OCI-LY7 (cell line): ENCODE measurements around the gene SPAG6. TPM values are rescaled to one million over a fixed set of nuclear protein-coding genes. Genes with fewer than 3 reads are reported as not detected.

Source experiments
- BruUV-seq: library from RNA; stranded (reverse); fragments of 400-500 nt; replicated peaks from 2 replicates; lab custom pipeline; 2021; lab: Mats Ljungman, UMichigan
- CTCF ChIA-PET: fragments of 300-600 bp; sonication (Branson Sonifier 250); formaldehyde crosslinking; loops from one replicate; lab custom pipeline; 2022; ENCODE audit warnings: antibody characterized with exemption; ENCODE audit not compliant: unreplicated experiment; lab: Charles Lee
- POLR2A ChIA-PET: fragments of 300-600 bp; sonication (Branson Sonifier 250); formaldehyde crosslinking; loops from one replicate; lab custom pipeline; 2022; ENCODE audit warnings: antibody characterized with exemption; lab: Charles Lee
- DNase-seq: peaks from one replicate; pipeline ENCODE4 v3.0.0-alpha.2; 2015; ENCODE audit warnings: low spot score
- H2AFZ ChIP-seq: fragments of 200-600 bp; sonication (generic), shearing (Covaris generic); 2 replicates; pipeline ENCODE4 v1.6.1; 2014; ENCODE audit warnings: mild to moderate bottlenecking, antibody characterized with exemption, low read length, moderate library complexity
- H3K27ac ChIP-seq: fragments of 200-600 bp; sonication (generic); 2 replicates; pipeline ENCODE4 v1.5.1; 2014; ENCODE audit warnings: mixed run types, low read depth, mild to moderate bottlenecking, moderate library complexity, low read length, inconsistent platforms; ENCODE audit not compliant: poor library complexity, severe bottlenecking
- H3K36me3 ChIP-seq: fragments of 200-600 bp; sonication (generic); 2 replicates; pipeline ENCODE4 v1.6.1; 2014; ENCODE audit warnings: mild to moderate bottlenecking, antibody characterized with exemption, low read length, moderate library complexity, mixed read lengths; ENCODE audit not compliant: insufficient read depth
- H3K4me1 ChIP-seq: fragments of 200-600 bp; sonication (generic); 2 replicates; pipeline ENCODE4 v1.5.1; 2014; ENCODE audit warnings: mild to moderate bottlenecking, low read length; ENCODE audit not compliant: insufficient read depth, poor library complexity, severe bottlenecking
- H3K4me2 ChIP-seq: fragments of 200-600 bp; sonication (generic); 2 replicates; pipeline ENCODE4 v1.6.1; 2014; ENCODE audit warnings: mild to moderate bottlenecking, low read length
- H3K4me3 ChIP-seq: fragments of 200-600 bp; sonication (generic); 2 replicates; pipeline ENCODE4 v1.5.1; 2014; ENCODE audit warnings: mild to moderate bottlenecking, low read depth, low read length; ENCODE audit not compliant: poor library complexity, severe bottlenecking
- H3K79me2 ChIP-seq: fragments of 200-600 bp; sonication (generic); 2 replicates; pipeline ENCODE4 v1.6.1; 2016; ENCODE audit warnings: low read depth, mild to moderate bottlenecking, low read length, moderate library complexity, mixed read lengths; ENCODE audit not compliant: insufficient read depth
- H3K9me2 ChIP-seq: fragments of 200-600 bp; sonication (generic); 2 replicates; pipeline ENCODE4 v1.6.1; 2016; ENCODE audit warnings: mild to moderate bottlenecking, low read length, mixed read lengths; ENCODE audit not compliant: insufficient read depth
- H3K9me3 ChIP-seq: fragments of 200-600 bp; sonication (generic); 2 replicates; pipeline ENCODE4 v1.6.1; 2014; ENCODE audit warnings: mild to moderate bottlenecking, mixed run types, low read length, mixed read lengths
- H4K20me1 ChIP-seq: fragments of 200-600 bp; sonication (generic); 2 replicates; pipeline ENCODE4 v1.6.1; 2014; ENCODE audit warnings: mild to moderate bottlenecking, antibody characterized with exemption, low read length, moderate library complexity, mixed read lengths; ENCODE audit not compliant: insufficient read depth
- EZH2phosphoT487 ChIP-seq: fragments of 200-600 bp; sonication (generic); IDR thresholded peaks from 2 replicates; pipeline ENCODE4 v1.6.1; 2018; ENCODE audit warnings: low read depth, borderline replicate concordance, mild to moderate bottlenecking, mixed run types, antibody characterized with exemption, low read length, moderate library complexity, mixed read lengths
- intact Hi-C: fragments of 100-400 bp; cut with micrococcal nuclease; formaldehyde crosslinking; loops from one replicate; pipeline ENCODE4 v1.10.0; 2022; ENCODE audit not compliant: unreplicated experiment
- total RNA-seq, 2 experiments: library from RNA; depleted of rRNA in 1 of 2; stranded (reverse); fragments of >200 nt in 1 of 2; shearing (Covaris generic) in 1 of 2; gene quantifications; 2 replicates each; pipeline ENCODE4 v1.2.3, GENCODE V29; 2014 to 2022
- TF ChIP-seq, protein P1 (sequence below): fragments of 200-600 bp; sonication (generic); conservative IDR thresholded peaks from 2 replicates; pipeline ENCODE4 v1.5.1; 2014; ENCODE audit warnings: mild to moderate bottlenecking, antibody characterized with exemption, low read length, moderate library complexity, mixed read lengths

The SPAG6 gene
- total RNA-seq, 2 experiments from 2014 or later, result not detected

DNA sequence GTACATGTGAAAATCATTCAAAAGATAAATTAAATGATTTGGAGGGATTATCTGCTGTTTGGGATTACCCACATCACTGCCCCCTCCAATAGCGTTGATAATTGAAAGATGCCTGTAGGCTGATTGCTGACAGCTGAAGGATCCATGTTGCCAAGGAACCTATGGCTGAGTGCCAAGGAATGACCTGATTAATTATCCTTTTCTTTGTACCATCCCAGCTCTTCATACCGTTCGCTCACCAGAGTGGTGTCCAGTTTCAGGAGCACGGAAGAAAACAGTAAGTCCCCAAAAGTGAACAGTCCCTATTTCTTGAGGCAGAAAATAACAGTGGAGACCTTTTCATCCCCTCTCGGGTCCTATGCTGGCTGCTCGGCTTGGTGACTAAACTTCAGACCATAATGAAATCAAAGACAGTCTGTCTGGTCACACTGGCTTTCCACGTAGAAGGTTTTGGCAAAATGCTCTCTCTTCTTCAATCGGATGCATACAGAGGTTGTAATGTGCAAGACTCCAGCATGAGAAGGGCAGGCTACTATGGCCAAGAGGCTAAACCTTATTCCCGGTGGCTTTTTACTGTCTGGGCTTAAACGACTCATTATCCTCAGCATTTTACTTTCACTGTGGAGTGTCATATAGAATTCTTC, 108.8 kb downstream of the SPAG6 start:
- TF ChIP-seq EZH2phosphoT487, result no peak
- TF ChIP-seq, protein P1, sequence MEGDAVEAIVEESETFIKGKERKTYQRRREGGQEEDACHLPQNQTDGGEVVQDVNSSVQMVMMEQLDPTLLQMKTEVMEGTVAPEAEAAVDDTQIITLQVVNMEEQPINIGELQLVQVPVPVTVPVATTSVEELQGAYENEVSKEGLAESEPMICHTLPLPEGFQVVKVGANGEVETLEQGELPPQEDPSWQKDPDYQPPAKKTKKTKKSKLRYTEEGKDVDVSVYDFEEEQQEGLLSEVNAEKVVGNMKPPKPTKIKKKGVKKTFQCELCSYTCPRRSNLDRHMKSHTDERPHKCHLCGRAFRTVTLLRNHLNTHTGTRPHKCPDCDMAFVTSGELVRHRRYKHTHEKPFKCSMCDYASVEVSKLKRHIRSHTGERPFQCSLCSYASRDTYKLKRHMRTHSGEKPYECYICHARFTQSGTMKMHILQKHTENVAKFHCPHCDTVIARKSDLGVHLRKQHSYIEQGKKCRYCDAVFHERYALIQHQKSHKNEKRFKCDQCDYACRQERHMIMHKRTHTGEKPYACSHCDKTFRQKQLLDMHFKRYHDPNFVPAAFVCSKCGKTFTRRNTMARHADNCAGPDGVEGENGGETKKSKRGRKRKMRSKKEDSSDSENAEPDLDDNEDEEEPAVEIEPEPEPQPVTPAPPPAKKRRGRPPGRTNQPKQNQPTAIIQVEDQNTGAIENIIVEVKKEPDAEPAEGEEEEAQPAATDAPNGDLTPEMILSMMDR, result no peak
- no TSS peak for BruUV-seq
- Histone ChIP-seq H4K20me1 (no peaks in the 10 kb centered on the region), H3K4me2 (no peak overlapping the region), H3K9me2 (no peaks in the 10 kb centered on the region), H3K79me2 (no peaks in the 10 kb centered on the region), H3K4me3 (no peak overlapping the region), H3K36me3 (no peaks in the 10 kb centered on the region), H3K9me3 (no peaks in the 10 kb centered on the region), H3K27ac (no peak overlapping the region), H2AFZ (no peak overlapping the region), H3K4me1 (peaks cover 2% of the 10 kb centered on the region)
- ChIA-PET POLR2A (interaction anchor here (0.6 kb wide), 1 partner anchor 179 kb away, joined by 3 read pairs; no protein-coding TSS in a partner anchor), CTCF (no interaction called here)
- intact Hi-C loops, result no loop called here
- no peak for DNase-seq

DNA sequence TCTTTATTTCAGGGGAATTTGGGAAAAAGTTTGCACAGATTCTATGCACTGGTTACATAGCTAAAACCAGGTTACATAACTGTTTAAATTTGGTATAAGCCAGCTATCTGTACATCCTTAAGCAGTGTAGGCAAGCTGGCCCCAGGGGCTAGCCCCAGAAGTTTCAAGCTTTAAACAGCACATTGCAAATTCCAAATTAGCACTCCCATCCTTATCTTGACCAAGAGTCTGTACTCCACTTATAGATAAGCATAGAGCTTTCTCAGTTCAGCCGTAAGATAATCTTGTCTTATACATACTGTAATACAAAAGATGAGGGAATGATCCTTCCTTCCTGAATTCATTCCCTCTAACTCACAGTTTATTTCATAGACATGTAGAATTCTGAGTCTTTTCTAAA, 109.3 kb downstream of the SPAG6 start:
- TF ChIP-seq, protein P1, result no peak
- TF ChIP-seq EZH2phosphoT487, result no peak
- no peak overlapping the region for H3K27ac ChIP-seq
- H3K4me2 ChIP-seq, result no peak overlapping the region
- H3K4me3 ChIP-seq, result no peak overlapping the region
- CTCF ChIA-PET, result no interaction called here
- H3K9me2 ChIP-seq, result no peaks in the 10 kb centered on the region
- POLR2A ChIA-PET, result interaction anchor here (0.6 kb wide), 1 partner anchor 179 kb away, joined by 3 read pairs; no protein-coding TSS in a partner anchor
- peaks cover 2% of the 10 kb centered on the region for H3K4me1 ChIP-seq
- H3K9me3 ChIP-seq, result no peaks in the 10 kb centered on the region
- no peaks in the 10 kb centered on the region for H3K79me2 ChIP-seq
- intact Hi-C loops, result no loop called here
- no peak for DNase-seq
- no peaks in the 10 kb centered on the region for H3K36me3 ChIP-seq
- no peaks in the 10 kb centered on the region for H4K20me1 ChIP-seq
- no TSS peak for BruUV-seq
- no peak overlapping the region for H2AFZ ChIP-seq
